ENCODE measurements around the gene ABCB1.
"Not testable (repeated sequence)": the region's sequence is repeated elsewhere in the genome, so short reads cannot be mapped to it uniquely, and the experiment has no call there.

Gene ABCB1

GRCh38 chr7:87575521-87575920 is 25.2 kb downstream of the ABCB1 start:
- Histone ChIP-seq H3K4me3 (replicated peaks; ENCODE audit: low read depth, low read length) (no peak overlapping the region), H3K27me3 (replicated peaks; ENCODE audit: control insufficient read depth, insufficient read depth, low read length) (no peaks in the 10 kb centered on the region), H3K36me3 (ENCODE audit: control insufficient read depth, insufficient read depth, low read length) (no peaks in the 10 kb centered on the region)
- no peak for TF ChIP-seq CTCF (IDR thresholded peaks at IDR 0.05; ENCODE audit: insufficient read depth, low read length, poor library complexity, severe bottlenecking)
- no peak for DNase-seq (ENCODE audit: extremely low read depth, insufficient read length)

GRCh38 chr7:87574630-87575029 is 26.1 kb downstream of the ABCB1 start:
- DNase-seq (ENCODE audit: extremely low read depth, insufficient read length), result no peak
- no peak overlapping the region for H3K4me3 ChIP-seq (replicated peaks; ENCODE audit: low read depth, low read length)
- no peak for TF ChIP-seq CTCF (IDR thresholded peaks at IDR 0.05; ENCODE audit: insufficient read depth, low read length, poor library complexity, severe bottlenecking)

GRCh38 chr7:87572513-87572912 is 28.2 kb downstream of the ABCB1 start:
- H3K27me3 ChIP-seq (replicated peaks; ENCODE audit: control insufficient read depth, insufficient read depth, low read length); H3K4me3 ChIP-seq (replicated peaks; ENCODE audit: low read depth, low read length); DNase-seq (ENCODE audit: extremely low read depth, insufficient read length); H3K36me3 ChIP-seq (ENCODE audit: control insufficient read depth, insufficient read depth, low read length): not testable (repeated sequence)

More at GRCh38 chr7:87574630-87575029, 26.1 kb downstream of the ABCB1 start:
- Histone ChIP-seq H3K27me3 (replicated peaks; ENCODE audit: control insufficient read depth, insufficient read depth, low read length) (no peaks in the 10 kb centered on the region), H3K36me3 (ENCODE audit: control insufficient read depth, insufficient read depth, low read length) (no peaks in the 10 kb centered on the region)

- Histone ChIP-seq H3K36me3 (ENCODE audit: control insufficient read depth, insufficient read depth, low read length) (no peaks in the 10 kb centered on the region), H3K27me3 (replicated peaks; ENCODE audit: control insufficient read depth, insufficient read depth, low read length) (no peaks in the 10 kb centered on the region), H3K4me3 (replicated peaks; ENCODE audit: low read depth, low read length) (no peak overlapping the region)
- no peak for TF ChIP-seq CTCF (IDR thresholded peaks at IDR 0.05; ENCODE audit: insufficient read depth, low read length, poor library complexity, severe bottlenecking)
- no peak for DNase-seq (ENCODE audit: extremely low read depth, insufficient read length)
These were observed 30.5 kb downstream of the ABCB1 start for GRCh38 chr7:87570178-87570577.

GRCh38 chr7:87567052-87567451 is 33.6 kb downstream of the ABCB1 start:
- Histone ChIP-seq H3K27me3 (replicated peaks; ENCODE audit: control insufficient read depth, insufficient read depth, low read length) (no peaks in the 10 kb centered on the region), H3K4me3 (replicated peaks; ENCODE audit: low read depth, low read length) (no peak overlapping the region), H3K36me3 (ENCODE audit: control insufficient read depth, insufficient read depth, low read length) (no peaks in the 10 kb centered on the region)
- no peak for DNase-seq (ENCODE audit: extremely low read depth, insufficient read length)
- TF ChIP-seq CTCF (IDR thresholded peaks at IDR 0.05; ENCODE audit: insufficient read depth, low read length, poor library complexity, severe bottlenecking), result no peak

- DNase-seq (ENCODE audit: extremely low read depth, insufficient read length), result no peak
- no peak for TF ChIP-seq CTCF (IDR thresholded peaks at IDR 0.05; ENCODE audit: insufficient read depth, low read length, poor library complexity, severe bottlenecking)
- Histone ChIP-seq H3K36me3 (ENCODE audit: control insufficient read depth, insufficient read depth, low read length) (no peaks in the 10 kb centered on the region), H3K27me3 (replicated peaks; ENCODE audit: control insufficient read depth, insufficient read depth, low read length) (no peaks in the 10 kb centered on the region), H3K4me3 (replicated peaks; ENCODE audit: low read depth, low read length) (no peak overlapping the region)
These were observed 34.3 kb downstream of the ABCB1 start for GRCh38 chr7:87566311-87566900.
